Stimulated activated CD4-positive, alpha-beta T cell treated with anti-CD3 and anti-CD28 coated beads, Interleukin-12 subunit alpha, Interleukin-12 subunit beta, amount 100 ng/mL, for 48 hours (primary cell): Measurements from ENCODE around the gene RTN4IP1.
"Not testable (repeated sequence)": the region's sequence is repeated elsewhere in the genome, so short reads cannot be mapped to it uniquely, and the experiment has no call there.

Experiments used
- DNase-seq, 3 donors: peaks; one replicate each; pipeline ENCODE4 v3.0.0-alpha.2; 2020; ENCODE audit warnings: low read depth in 2 of 3, low spot score in 1 of 3

Gene RTN4IP1

GRCh38 chr6:106628658-106629102 lies 618 bp downstream of the RTN4IP1 start:
- DNase-seq, result no peak

- DNase-seq, result not testable (repeated sequence)
These were observed 1.5 kb downstream of the RTN4IP1 start for GRCh38 chr6:106627760-106628159.

GRCh38 chr6:106626485-106626884 lies 2.8 kb downstream of the RTN4IP1 start:
- no peak for DNase-seq

GRCh38 chr6:106623039-106623438 lies 6.3 kb downstream of the RTN4IP1 start:
- no peak for DNase-seq

- no peak for DNase-seq
These were observed 6.9 kb downstream of the RTN4IP1 start for GRCh38 chr6:106622412-106622811.

- DNase-seq, result no peak
These were observed 8.2 kb downstream of the RTN4IP1 start for GRCh38 chr6:106620931-106621672.

- DNase-seq, result no peak
These were observed 10.1 kb downstream of the RTN4IP1 start for GRCh38 chr6:106619223-106619622.

- no peak for DNase-seq
These were observed 11.0 kb downstream of the RTN4IP1 start for GRCh38 chr6:106618324-106618723.

GRCh38 chr6:106617857-106618256 lies 11.4 kb downstream of the RTN4IP1 start:
- DNase-seq, result no peak

- no peak for DNase-seq
These were observed 12.0 kb downstream of the RTN4IP1 start for GRCh38 chr6:106617302-106617701.

GRCh38 chr6:106614592-106615257 lies 14.6 kb downstream of the RTN4IP1 start:
- DNase-seq, result no peak

- no peak for DNase-seq
These were observed 15.1 kb downstream of the RTN4IP1 start for GRCh38 chr6:106614166-106614565.

GRCh38 chr6:106613590-106613989 lies 15.7 kb downstream of the RTN4IP1 start:
- DNase-seq, result no peak

- no peak for DNase-seq
These were observed 16.5 kb downstream of the RTN4IP1 start for GRCh38 chr6:106612671-106613416.

- no peak for DNase-seq
These were observed 18.3 kb downstream of the RTN4IP1 start for GRCh38 chr6:106611030-106611429.

GRCh38 chr6:106609699-106610098 lies 19.6 kb downstream of the RTN4IP1 start:
- no peak for DNase-seq

GRCh38 chr6:106608080-106608668 lies 21.1 kb downstream of the RTN4IP1 start:
- peak in 1 of 3 donors; percentile 44 for DNase-seq

- no peak for DNase-seq
These were observed 29.0 kb downstream of the RTN4IP1 start for GRCh38 chr6:106600329-106600728.

GRCh38 chr6:106599440-106599839 lies 29.9 kb downstream of the RTN4IP1 start:
- no peak for DNase-seq

- no peak for DNase-seq
These were observed 38.0 kb downstream of the RTN4IP1 start for GRCh38 chr6:106591111-106591825.

GRCh38 chr6:106588937-106589336 lies 40.4 kb downstream of the RTN4IP1 start:
- DNase-seq, result not testable (repeated sequence)
